Endothelial cell of umbilical vein (primary cell): ENCODE data around the gene DDX31. TPM values are rescaled to one million over a fixed set of nuclear protein-coding genes. Genes with fewer than 3 reads are reported as not detected.

Experiments used
- BruUV-seq: library from RNA; stranded (reverse); fragments of 400-500 nt; replicated peaks from 2 replicates; lab custom pipeline; 2021; lab: Mats Ljungman, UMichigan
- CTCF ChIA-PET: fragments of 300-600, 350-600 bp; sonication (Branson Sonifier 250); formaldehyde crosslinking; loops from one replicate; lab custom pipeline; 2021; ENCODE audit warnings: antibody characterized with exemption, inconsistent platforms; lab: Charles Lee
- POLR2A ChIA-PET: fragments of 300-600, 350-600 bp; sonication (Branson Sonifier 250); formaldehyde crosslinking; loops from one replicate; lab custom pipeline; 2021; ENCODE audit warnings: antibody characterized with exemption, inconsistent platforms; lab: Charles Lee
- DNase-seq: peaks from one replicate; pipeline ENCODE4 v3.0.0-alpha.2; 2011; ENCODE audit warnings: low read depth, low spot score
- FAIRE-seq: peaks from 2 replicates; lab custom pipeline; 2011; peaks lifted over from hg19 to GRCh38; lab: Jason Lieb, UNC
- H2AFZ ChIP-seq: 2 replicates; pipeline ENCODE4 v1.6.0; 2012; ENCODE audit warnings: low read depth, low read length, control low read depth, inconsistent platforms
- H3K27ac ChIP-seq: 2 replicates; pipeline ENCODE4 v1.5.1; 2011; ENCODE audit warnings: low read depth, mild to moderate bottlenecking, control low read depth, low read length, moderate library complexity; ENCODE audit not compliant: insufficient read depth
- H3K27me3 ChIP-seq, 2 experiments: 2 replicates each; pipeline versions ENCODE4 v1.6.0 to v1.6.1; 2011; ENCODE audit warnings: low read length in 2 of 2, mixed read lengths in 1 of 2; ENCODE audit not compliant: control insufficient read depth in 2 of 2, insufficient read depth in 2 of 2
- H3K36me3 ChIP-seq, 2 experiments: 2 replicates in 1 of 2; 3 replicates in 1 of 2; pipeline ENCODE4 v1.5.1; 2011; ENCODE audit warnings: low read length in 2 of 2, mild to moderate bottlenecking in 1 of 2, moderate library complexity in 1 of 2; ENCODE audit not compliant: control insufficient read depth in 2 of 2, insufficient read depth in 2 of 2; ENCODE audit errors: extremely low read depth in 1 of 2
- H3K4me1 ChIP-seq: 3 replicates; pipeline ENCODE4 v1.5.1; 2011; ENCODE audit warnings: mild to moderate bottlenecking, low read length; ENCODE audit not compliant: control insufficient read depth, insufficient read depth; ENCODE audit errors: extremely low read depth
- H3K4me2 ChIP-seq: 2 replicates; pipeline ENCODE4 v1.6.1; 2011; ENCODE audit warnings: low read length, control low read depth, mixed read lengths; ENCODE audit not compliant: insufficient read depth
- H3K4me3 ChIP-seq, 3 experiments: fragments of 200-600 bp in 1 of 3; sonication (generic), shearing (Covaris generic) in 1 of 3; replicated peaks in 1 of 3; 2 replicates each; pipeline ENCODE4 v1.5.1; 2011 to 2016; ENCODE audit warnings: control low read depth in 3 of 3, low read length in 3 of 3, mild to moderate bottlenecking in 2 of 3, inconsistent platforms in 1 of 3, low read depth in 1 of 3, moderate library complexity in 1 of 3; ENCODE audit not compliant: insufficient read depth in 1 of 3
- H3K79me2 ChIP-seq: 2 replicates; pipeline ENCODE4 v1.6.0; 2012; ENCODE audit warnings: low read length, inconsistent platforms; ENCODE audit not compliant: control insufficient read depth, insufficient read depth
- H3K9ac ChIP-seq: replicated peaks from 2 replicates; pipeline ENCODE3; 2011; ENCODE audit warnings: low read length, control low read depth; ENCODE audit not compliant: insufficient read depth; ENCODE audit errors: extremely low read depth
- H3K9me1 ChIP-seq: replicated peaks from 3 replicates; pipeline ENCODE4 v1.6.0; 2011; ENCODE audit warnings: mild to moderate bottlenecking, low read length; ENCODE audit not compliant: control insufficient read depth, insufficient read depth; ENCODE audit errors: extremely low read depth
- H3K9me3 ChIP-seq: replicated peaks from 2 replicates; pipeline ENCODE4 v1.5.1; 2012; ENCODE audit warnings: low read length, inconsistent platforms; ENCODE audit not compliant: control insufficient read depth, insufficient read depth
- H4K20me1 ChIP-seq: replicated peaks from 2 replicates; pipeline ENCODE3; 2011; ENCODE audit warnings: mild to moderate bottlenecking, low read length; ENCODE audit not compliant: control insufficient read depth, insufficient read depth; ENCODE audit errors: extremely low read depth
- EZH2 ChIP-seq: IDR thresholded peaks from 2 replicates; pipeline ENCODE4 v1.6.1; 2012; ENCODE audit warnings: borderline replicate concordance, low read depth, mild to moderate bottlenecking, moderate library complexity, low read length, inconsistent platforms; ENCODE audit not compliant: severe bottlenecking
- FOS ChIP-seq: IDR thresholded peaks from 2 replicates; pipeline ENCODE4 v1.6.1; 2011; ENCODE audit warnings: mild to moderate bottlenecking, low read length, moderate library complexity, borderline replicate concordance; ENCODE audit not compliant: insufficient read depth
- GATA2 ChIP-seq: IDR thresholded peaks from 2 replicates; pipeline ENCODE4 v1.7.0; 2011; ENCODE audit warnings: low read depth, mild to moderate bottlenecking, moderate library complexity, mixed read lengths, low read length; ENCODE audit not compliant: insufficient read length, insufficient read depth
- JUN ChIP-seq: IDR thresholded peaks from 2 replicates; pipeline ENCODE4 v1.6.1; 2011; ENCODE audit warnings: borderline replicate concordance, low read depth; ENCODE audit not compliant: insufficient read length, insufficient read depth
- MYC ChIP-seq: IDR thresholded peaks from one replicate; pipeline ENCODE4 v1.6.1; 2011; ENCODE audit warnings: mild to moderate bottlenecking, low read depth, low read length
- POLR2A ChIP-seq: IDR thresholded peaks from 2 replicates; pipeline ENCODE4 v1.6.1; 2012; ENCODE audit warnings: low read depth, mild to moderate bottlenecking, control low read depth, low read length
- POLR2AphosphoS5 ChIP-seq: IDR thresholded peaks from 2 replicates; pipeline ENCODE4 v1.6.1; 2012; ENCODE audit warnings: low read depth, mild to moderate bottlenecking, control low read depth, low read length, moderate library complexity; ENCODE audit not compliant: insufficient read depth
- dilution Hi-C: fragments of 300-500 bp; cut with MboI; formaldehyde crosslinking; loops from one replicate; pipeline ENCODE4 v1.15.0; 2019; ENCODE audit warnings: low sequenced_read_pairs; ENCODE audit not compliant: extremely low pct_ligation_motif_present
- intact Hi-C: fragments of 100-400 bp; cut with micrococcal nuclease; formaldehyde crosslinking; loops from one replicate; pipeline ENCODE4 v1.10.0; 2022
- polyA plus RNA-seq, 4 experiments: library from polyadenylated mRNA; depleted of rRNA in 3 of 4; stranded (reverse) in 3 of 4; unstranded in 1 of 4; fragments of >200 nt; gene quantifications; 2 replicates each; pipeline versions ENCODE4 v1.2.1 to v1.2.3, GENCODE V29; 2011 to 2012; ENCODE audit warnings: missing spikeins in 1 of 4
- total RNA-seq: library from RNA; stranded (reverse); gene quantifications from 2 replicates; pipeline ENCODE4 v1.2.3, GENCODE V29; 2021
- TF ChIP-seq, protein P1 (sequence below): IDR thresholded peaks from 2 replicates; pipeline ENCODE4 v1.6.1; 2011; ENCODE audit not compliant: insufficient read depth, insufficient read length
- TF ChIP-seq, protein P2 (sequence below), 2 donors: IDR thresholded peaks; 1 replicate in 1 of 2; 2 replicates in 1 of 2; pipeline ENCODE4 v1.5.1; 2011; ENCODE audit warnings: low read length in 2 of 2, mild to moderate bottlenecking in 2 of 2, moderate library complexity in 2 of 2, control low read depth in 1 of 2, inconsistent platforms in 1 of 2, low read depth in 1 of 2; ENCODE audit not compliant: insufficient read depth in 1 of 2; ENCODE audit errors: extremely low read depth in 1 of 2

Gene DDX31
- total and polyA plus RNA-seq, 2 donors (not counting 3 experiments of a cell fraction or from before 2014, with no cell fraction given), result 8.0 to 16.3 TPM

DNA sequence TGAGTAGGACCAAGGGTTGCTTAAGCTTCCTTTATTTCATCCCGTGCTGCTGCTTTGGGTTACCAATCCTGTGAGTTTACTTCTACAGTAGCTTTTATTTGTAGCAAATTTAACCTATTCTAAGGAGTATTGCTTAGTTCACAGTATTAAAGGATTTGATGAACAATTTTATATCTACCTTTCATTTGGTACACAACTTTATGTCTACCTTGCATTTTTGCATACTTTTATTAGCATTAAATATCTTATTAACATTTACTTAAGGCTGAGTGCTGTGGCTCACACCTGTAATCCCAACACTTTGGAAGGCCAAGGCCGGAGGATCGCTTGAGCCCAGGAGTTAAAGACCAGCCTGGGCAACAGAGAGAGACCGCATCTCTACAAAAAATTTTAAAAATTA lies 4.7 kb upstream of the DDX31 start:
- Histone ChIP-seq H3K9ac (no peak overlapping the region), H3K4me3 (no peak overlapping the region), H4K20me1 (no peaks in the 10 kb centered on the region), H3K9me3 (no peaks in the 10 kb centered on the region), H3K27ac (no peak overlapping the region), H3K27me3 (no peaks in the 10 kb centered on the region), H2AFZ (no peak overlapping the region), H3K4me1 (peaks cover 21% of the 10 kb centered on the region), H3K9me1 (no peaks in the 10 kb centered on the region), H3K79me2 (peaks cover 87% of the 10 kb centered on the region), H3K36me3 (peaks cover 0 to 14% of the 10 kb centered on the region in 2 experiments), H3K4me2 (no peak overlapping the region)
- TF ChIP-seq MYC (no peak), POLR2A (no peak), JUN (no peak), POLR2AphosphoS5 (no peak), GATA2 (no peak), FOS (no peak), EZH2 (no peak)
- TF ChIP-seq, protein P1, sequence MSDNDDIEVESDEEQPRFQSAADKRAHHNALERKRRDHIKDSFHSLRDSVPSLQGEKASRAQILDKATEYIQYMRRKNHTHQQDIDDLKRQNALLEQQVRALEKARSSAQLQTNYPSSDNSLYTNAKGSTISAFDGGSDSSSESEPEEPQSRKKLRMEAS, result no peak
- TF ChIP-seq, protein P2, sequence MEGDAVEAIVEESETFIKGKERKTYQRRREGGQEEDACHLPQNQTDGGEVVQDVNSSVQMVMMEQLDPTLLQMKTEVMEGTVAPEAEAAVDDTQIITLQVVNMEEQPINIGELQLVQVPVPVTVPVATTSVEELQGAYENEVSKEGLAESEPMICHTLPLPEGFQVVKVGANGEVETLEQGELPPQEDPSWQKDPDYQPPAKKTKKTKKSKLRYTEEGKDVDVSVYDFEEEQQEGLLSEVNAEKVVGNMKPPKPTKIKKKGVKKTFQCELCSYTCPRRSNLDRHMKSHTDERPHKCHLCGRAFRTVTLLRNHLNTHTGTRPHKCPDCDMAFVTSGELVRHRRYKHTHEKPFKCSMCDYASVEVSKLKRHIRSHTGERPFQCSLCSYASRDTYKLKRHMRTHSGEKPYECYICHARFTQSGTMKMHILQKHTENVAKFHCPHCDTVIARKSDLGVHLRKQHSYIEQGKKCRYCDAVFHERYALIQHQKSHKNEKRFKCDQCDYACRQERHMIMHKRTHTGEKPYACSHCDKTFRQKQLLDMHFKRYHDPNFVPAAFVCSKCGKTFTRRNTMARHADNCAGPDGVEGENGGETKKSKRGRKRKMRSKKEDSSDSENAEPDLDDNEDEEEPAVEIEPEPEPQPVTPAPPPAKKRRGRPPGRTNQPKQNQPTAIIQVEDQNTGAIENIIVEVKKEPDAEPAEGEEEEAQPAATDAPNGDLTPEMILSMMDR (IDR thresholded peaks at IDR 0.05; ENCODE audit: extremely low read depth in 1 of 2, insufficient read depth in 1 of 2, low read depth in 1 of 2, low read length in 2 of 2), result no peak
- CTCF ChIA-PET, result interaction anchor here (1.4 kb wide), 2 partner anchors 9 to 93 kb away, joined by 3 read pairs; no protein-coding TSS in a partner anchor
- no TSS peak for BruUV-seq
- dilution Hi-C loops, result no loop called here
- POLR2A ChIA-PET, result no interaction called here
- no peak for DNase-seq
- intact Hi-C loops, result loop anchor here (5.0 to 10.0 kb wide), 3 partner anchors 100 to 270 kb away; partner anchors contain the start of genes CFAP77 and TSC1
- no peak for FAIRE-seq
